Thyroid gland (tissue), 4 donors: Measurements from ENCODE around the gene ZNF70. TPM values are rescaled to one million over a fixed set of nuclear protein-coding genes. Genes with fewer than 3 reads are reported as not detected.

ENCODE experiments used
- DNase-seq, 2 donors: peaks; one replicate each; pipeline ENCODE4 v3.0.0-alpha.2; 2019
- H3K27ac ChIP-seq, 3 donors: fragments of 200-600 bp; sonication (generic); 1 replicate in 2 of 3; 2 replicates in 1 of 3; pipeline ENCODE4 v1.5.1; 2016 to 2019; ENCODE audit warnings: mild to moderate bottlenecking in 1 of 3, moderate library complexity in 1 of 3
- H3K27me3 ChIP-seq: fragments of 200-600 bp; sonication (generic); one replicate; pipeline ENCODE4 v1.5.1; 2019
- H3K36me3 ChIP-seq, 2 donors: fragments of 200-600 bp; sonication (generic); one replicate each; pipeline ENCODE4 v1.5.1; 2016 to 2019
- H3K4me1 ChIP-seq, 2 donors: fragments of 200-600 bp; sonication (generic); one replicate each; pipeline ENCODE4 v1.5.1; 2017 to 2019
- H3K4me3 ChIP-seq, 3 donors: fragments of 200-600 bp; sonication (generic); replicated peaks in 1 of 3; 1 replicate in 2 of 3; 2 replicates in 1 of 3; pipeline ENCODE4 v1.5.1; 2016; ENCODE audit warnings: mild to moderate bottlenecking in 1 of 3
- H3K9me3 ChIP-seq: fragments of 200-600 bp; sonication (generic); one replicate; pipeline ENCODE4 v1.5.1; 2017
- POLR2A ChIP-seq, 2 donors: fragments of 450-650 bp; IDR thresholded peaks; one replicate each; pipeline ENCODE4 v1.6.1; 2017; ENCODE audit warnings: antibody characterized with exemption in 2 of 2, mild to moderate bottlenecking in 2 of 2, moderate library complexity in 1 of 2
- WGBS, 2 donors: methylation state at CpG; one replicate each; pipeline ENCODE4 v1.1.5; 2017; 5-methylcytosine and 5-hydroxymethylcytosine counted together
- intact Hi-C: fragments of 100-400 bp; cut with DNase I; formaldehyde crosslinking; loops from one replicate; pipeline ENCODE4 v1.15.1; 2023
- total RNA-seq, 4 donors: library from RNA; depleted of rRNA; stranded (reverse); fragments of >200 nt; gene quantifications; one replicate each; pipeline ENCODE4 v1.2.3, GENCODE V29; 2016
- TF ChIP-seq, protein P1 (sequence below), 6 experiments: fragments of 200-600 bp in 3 of 6; fragments of 450-650 bp in 3 of 6; sonication (generic) in 3 of 6; IDR thresholded peaks; one replicate each; pipeline ENCODE4 v1.5.1; 2016 to 2019; ENCODE audit warnings: antibody characterized with exemption in 6 of 6, mild to moderate bottlenecking in 2 of 6, inconsistent platforms in 1 of 6, moderate library complexity in 1 of 6

ZNF70 gene
- total RNA-seq, 4 donors from 2014 or later, result 5.0 to 10.7 (median 7.4) TPM

DNA sequence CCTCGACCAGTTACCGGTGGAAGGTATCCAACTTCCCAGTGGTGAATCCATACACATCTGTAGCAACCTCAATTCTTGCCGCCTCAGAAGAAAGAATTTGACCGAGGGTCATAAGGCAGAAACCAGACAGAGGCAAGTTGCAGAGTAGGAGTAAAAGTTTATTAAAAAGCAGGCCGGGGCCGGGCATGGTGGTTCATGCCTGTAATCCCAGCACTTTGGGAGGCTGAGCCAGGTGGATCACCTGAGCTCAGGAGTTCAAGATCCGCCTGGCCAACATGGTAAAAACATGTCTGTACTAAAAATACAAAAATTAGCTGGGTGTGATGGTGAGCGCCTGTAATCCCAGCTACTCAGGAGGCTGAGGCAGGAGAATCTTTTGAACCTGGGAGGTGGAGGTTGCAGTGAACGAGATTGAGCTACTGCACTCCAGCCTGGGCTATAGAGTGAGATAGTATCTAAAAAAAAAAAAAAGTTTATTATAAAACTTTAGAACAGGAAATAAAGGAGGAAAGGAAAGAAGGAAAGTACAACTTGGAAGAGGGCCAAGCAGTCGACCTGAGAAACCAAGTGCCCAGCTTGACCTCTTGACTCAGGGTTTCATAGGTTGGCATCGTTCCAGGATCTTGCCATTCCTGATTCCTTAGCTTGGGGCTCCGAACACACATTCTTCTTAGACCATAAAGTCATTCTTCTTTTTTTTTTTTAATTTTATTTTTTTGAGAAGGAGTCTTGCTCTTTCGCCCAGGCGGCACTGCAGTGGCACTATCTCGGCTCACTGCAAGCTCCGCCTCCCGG is 32.3 kb downstream of the ZNF70 start:
- Histone ChIP-seq H3K27ac (no peak overlapping the region), H3K4me1 (peaks cover 11 to 19% of the 10 kb centered on the region in 2 donors), H3K36me3 (no peaks in the 10 kb centered on the region), H3K9me3 (no peaks in the 10 kb centered on the region), H3K4me3 (no peak overlapping the region), H3K27me3 (no peaks in the 10 kb centered on the region)
- TF ChIP-seq POLR2A (IDR thresholded peaks at IDR 0.05), result no peak
- TF ChIP-seq, protein P1, sequence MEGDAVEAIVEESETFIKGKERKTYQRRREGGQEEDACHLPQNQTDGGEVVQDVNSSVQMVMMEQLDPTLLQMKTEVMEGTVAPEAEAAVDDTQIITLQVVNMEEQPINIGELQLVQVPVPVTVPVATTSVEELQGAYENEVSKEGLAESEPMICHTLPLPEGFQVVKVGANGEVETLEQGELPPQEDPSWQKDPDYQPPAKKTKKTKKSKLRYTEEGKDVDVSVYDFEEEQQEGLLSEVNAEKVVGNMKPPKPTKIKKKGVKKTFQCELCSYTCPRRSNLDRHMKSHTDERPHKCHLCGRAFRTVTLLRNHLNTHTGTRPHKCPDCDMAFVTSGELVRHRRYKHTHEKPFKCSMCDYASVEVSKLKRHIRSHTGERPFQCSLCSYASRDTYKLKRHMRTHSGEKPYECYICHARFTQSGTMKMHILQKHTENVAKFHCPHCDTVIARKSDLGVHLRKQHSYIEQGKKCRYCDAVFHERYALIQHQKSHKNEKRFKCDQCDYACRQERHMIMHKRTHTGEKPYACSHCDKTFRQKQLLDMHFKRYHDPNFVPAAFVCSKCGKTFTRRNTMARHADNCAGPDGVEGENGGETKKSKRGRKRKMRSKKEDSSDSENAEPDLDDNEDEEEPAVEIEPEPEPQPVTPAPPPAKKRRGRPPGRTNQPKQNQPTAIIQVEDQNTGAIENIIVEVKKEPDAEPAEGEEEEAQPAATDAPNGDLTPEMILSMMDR (IDR thresholded peaks at IDR 0.05), result no peak
- 86 to 87% methylated on average over 17 of the region's 17 CpGs for WGBS, 2 donors
- intact Hi-C loops, result no loop called here
- DNase-seq, result no peak

DNA sequence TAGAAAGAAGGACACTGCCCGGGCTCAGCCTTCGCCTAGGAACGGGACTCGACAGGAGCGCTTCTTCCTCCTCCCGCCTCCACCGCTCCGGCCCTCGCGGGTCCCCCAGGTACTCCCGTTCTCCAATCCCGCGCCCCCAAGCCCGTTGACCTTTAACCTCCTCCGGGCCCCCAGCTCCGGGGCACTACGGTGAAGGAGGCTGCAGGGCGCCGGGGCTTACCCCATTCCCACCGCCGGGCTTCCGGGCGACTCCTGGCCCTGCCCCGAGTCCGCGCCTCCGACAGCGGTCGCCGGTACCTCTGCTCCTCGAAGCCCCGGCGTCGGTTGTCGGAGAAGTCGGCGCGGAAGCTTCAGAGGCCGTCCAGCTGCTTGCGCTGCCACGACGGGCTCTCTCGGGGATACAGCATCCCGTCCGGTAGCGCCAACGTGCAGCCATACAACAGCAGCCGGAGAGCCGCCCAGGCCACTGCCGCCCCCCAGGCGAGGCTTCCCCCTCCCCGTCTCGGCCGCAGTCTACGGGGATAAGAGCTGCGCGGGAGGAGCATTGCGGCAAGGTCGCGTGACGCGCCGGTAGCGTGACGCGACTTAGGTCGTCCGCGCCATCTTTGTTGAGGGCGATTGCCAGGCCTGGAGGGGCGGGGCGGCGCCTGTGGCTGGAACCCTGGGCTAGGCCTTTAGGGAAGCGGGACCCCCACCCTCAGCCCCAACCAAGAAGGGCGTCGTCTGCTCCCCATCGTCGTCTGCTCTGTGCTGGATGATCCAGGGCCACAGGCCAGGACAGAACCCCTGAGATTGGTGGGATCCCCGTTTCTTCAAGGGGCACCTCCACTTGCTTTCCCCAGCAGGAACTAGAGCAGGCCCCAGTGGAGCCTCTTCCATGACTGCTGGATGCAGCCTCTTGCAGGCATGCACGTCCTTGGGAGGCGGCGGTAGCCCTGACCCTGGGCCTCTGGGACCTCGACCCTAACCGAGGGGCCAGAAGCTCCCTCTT is 33.8 kb downstream of the ZNF70 start:
- Histone ChIP-seq H3K4me1 (peaks cover 8 to 12% of the 10 kb centered on the region in 2 donors), H3K27ac (peak overlapping the region; percentile 13 to 70 (median 44)), H3K36me3 (peaks cover 0 to 12% of the 10 kb centered on the region in 2 donors), H3K9me3 (no peaks in the 10 kb centered on the region), H3K27me3 (no peaks in the 10 kb centered on the region), H3K4me3 (peak overlapping the region; percentile 22 to 88 (median 67))
- DNase-seq, result peak; percentile 82
- WGBS, 2 donors, result 15 to 22% methylated on average over 16 to 21 of the region's 84 CpGs
- intact Hi-C loops, result no loop called here
- TF ChIP-seq, protein P1 (IDR thresholded peaks at IDR 0.05), result no peak
- TF ChIP-seq POLR2A (IDR thresholded peaks at IDR 0.05), result peak in 1 of 2 donors; percentile 90

GRCh38 chr22:23715806-23716375 is 35.0 kb downstream of the ZNF70 start:
- H3K9me3 ChIP-seq, result no peaks in the 10 kb centered on the region
- DNase-seq, result peak; percentile 48 to 56
- WGBS, 2 donors, result 77 to 78% methylated on average over 18 of the region's 18 CpGs
- TF ChIP-seq, protein P1 (IDR thresholded peaks at IDR 0.05), result no peak
- no peak for TF ChIP-seq POLR2A (IDR thresholded peaks at IDR 0.05)
- intact Hi-C loops, result no loop called here
- no peak overlapping the region for H3K27ac ChIP-seq
- H3K27me3 ChIP-seq, result no peaks in the 10 kb centered on the region
- H3K36me3 ChIP-seq, result peaks cover 0 to 16% of the 10 kb centered on the region in 2 donors
- peaks cover 8 to 12% of the 10 kb centered on the region in 2 donors for H3K4me1 ChIP-seq
- peak overlapping the region in 1 of 3 donors; percentile 67 for H3K4me3 ChIP-seq

DNA sequence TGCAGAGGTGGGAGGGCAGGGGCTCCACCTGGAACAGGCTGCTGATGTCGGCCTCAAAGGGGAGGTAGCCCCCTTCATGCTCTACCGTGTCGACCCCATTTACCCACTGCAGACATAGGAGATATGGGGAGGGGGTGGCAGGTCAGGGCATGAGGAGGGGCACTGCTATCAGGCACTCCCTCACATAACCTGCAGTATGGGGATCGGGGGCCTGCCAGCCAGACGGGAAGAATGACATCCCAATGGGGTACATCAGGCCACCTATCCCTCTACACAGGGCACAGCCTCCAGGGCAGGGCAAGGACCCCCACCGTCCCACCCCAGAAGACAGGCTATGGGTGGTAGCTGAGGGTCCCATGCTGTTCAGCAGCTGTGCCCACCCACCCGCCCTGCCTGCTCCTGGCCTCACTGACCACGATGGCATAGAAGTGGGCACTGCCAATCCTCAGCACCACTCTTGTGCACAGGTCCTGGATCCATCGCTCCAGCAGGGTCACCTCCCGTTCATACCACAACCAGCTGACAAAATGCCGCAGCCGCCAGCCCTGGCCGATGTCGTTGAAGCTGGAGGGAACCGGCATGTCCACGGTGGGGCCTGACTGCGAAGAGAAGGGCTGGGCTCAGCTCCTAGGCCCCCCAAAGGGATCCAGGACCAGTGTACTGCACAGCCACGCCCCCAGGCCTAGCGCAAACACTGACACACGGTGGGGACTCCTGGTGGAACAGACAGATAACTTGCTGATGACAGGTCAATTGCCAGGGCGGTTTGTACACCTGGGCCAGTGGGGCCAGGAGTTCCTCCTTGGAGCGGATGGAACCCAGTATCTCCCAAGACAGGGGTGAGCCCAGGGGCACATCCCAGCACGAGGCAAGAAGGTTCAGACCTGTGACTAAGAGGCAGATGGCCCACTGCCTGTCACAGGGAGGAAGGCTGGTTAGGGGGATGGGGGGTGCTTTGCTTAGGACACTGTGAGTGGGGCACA is 36.0 kb downstream of the ZNF70 start:
- no peaks in the 10 kb centered on the region for H3K27me3 ChIP-seq
- WGBS, 2 donors, result 86 to 94% methylated on average over 12 to 14 of the region's 23 CpGs
- TF ChIP-seq POLR2A (IDR thresholded peaks at IDR 0.05), result no peak
- TF ChIP-seq, protein P1 (IDR thresholded peaks at IDR 0.05), result no peak
- no peak overlapping the region for H3K4me3 ChIP-seq
- peaks cover 0 to 18% of the 10 kb centered on the region in 2 donors for H3K36me3 ChIP-seq
- H3K4me1 ChIP-seq, result peaks cover 8 to 12% of the 10 kb centered on the region in 2 donors
- H3K27ac ChIP-seq, result no peak overlapping the region
- no peak for DNase-seq
- intact Hi-C loops, result no loop called here
- H3K9me3 ChIP-seq, result no peaks in the 10 kb centered on the region
